ENCODE data around the gene CPLX4.

- TF ChIP-seq, protein P1, sequence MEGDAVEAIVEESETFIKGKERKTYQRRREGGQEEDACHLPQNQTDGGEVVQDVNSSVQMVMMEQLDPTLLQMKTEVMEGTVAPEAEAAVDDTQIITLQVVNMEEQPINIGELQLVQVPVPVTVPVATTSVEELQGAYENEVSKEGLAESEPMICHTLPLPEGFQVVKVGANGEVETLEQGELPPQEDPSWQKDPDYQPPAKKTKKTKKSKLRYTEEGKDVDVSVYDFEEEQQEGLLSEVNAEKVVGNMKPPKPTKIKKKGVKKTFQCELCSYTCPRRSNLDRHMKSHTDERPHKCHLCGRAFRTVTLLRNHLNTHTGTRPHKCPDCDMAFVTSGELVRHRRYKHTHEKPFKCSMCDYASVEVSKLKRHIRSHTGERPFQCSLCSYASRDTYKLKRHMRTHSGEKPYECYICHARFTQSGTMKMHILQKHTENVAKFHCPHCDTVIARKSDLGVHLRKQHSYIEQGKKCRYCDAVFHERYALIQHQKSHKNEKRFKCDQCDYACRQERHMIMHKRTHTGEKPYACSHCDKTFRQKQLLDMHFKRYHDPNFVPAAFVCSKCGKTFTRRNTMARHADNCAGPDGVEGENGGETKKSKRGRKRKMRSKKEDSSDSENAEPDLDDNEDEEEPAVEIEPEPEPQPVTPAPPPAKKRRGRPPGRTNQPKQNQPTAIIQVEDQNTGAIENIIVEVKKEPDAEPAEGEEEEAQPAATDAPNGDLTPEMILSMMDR (IDR thresholded peaks at IDR 0.05; ENCODE audit: borderline replicate concordance, extremely low read depth, low read length, poor library complexity, severe bottlenecking): no peak
- no peak for TF ChIP-seq EZH2 (IDR thresholded peaks at IDR 0.05; ENCODE audit: borderline replicate concordance, low read depth, low read length, severe bottlenecking)
These were observed 53.0 kb downstream of the CPLX4 start for GRCh38 chr18:59265246-59265973.
